Measurements from ENCODE around the gene RANBP3. TPM values are rescaled to one million over a fixed set of nuclear protein-coding genes. Genes with fewer than 3 reads are reported as not detected.

The RANBP3 gene
- total RNA-seq, 1 experiment from 2014 or later, result 55.2 TPM

GRCh38 chr19:5934774-5935472 lies 43.0 kb downstream of the RANBP3 start:
- DNase-seq (ENCODE audit: low spot score), result no peak
- in situ Hi-C loops (cut with HindIII; ENCODE audit: low sequenced_read_pairs), result loop anchor here (10.0 kb wide), 1 partner anchor 130 kb away; the partner anchor contains the start of gene NRTN

DNA sequence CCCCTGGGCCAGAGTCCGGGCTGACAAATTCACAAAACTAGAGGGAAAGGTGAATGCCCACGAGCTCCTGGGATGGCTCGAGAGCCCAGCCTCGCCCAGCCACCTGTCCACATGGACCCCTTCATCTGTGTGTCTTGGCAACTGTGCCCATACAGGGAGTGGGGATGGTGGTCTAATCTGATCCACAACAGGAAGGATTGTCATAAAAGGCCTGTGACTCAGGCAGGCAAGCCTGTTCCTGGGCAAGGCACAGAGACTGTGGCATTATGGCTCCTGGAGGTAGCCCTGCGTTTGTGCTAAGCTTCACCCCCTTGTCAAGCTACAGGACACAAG lies 43.9 kb downstream of the RANBP3 start:
- DNase-seq (ENCODE audit: low spot score), result no peak
- in situ Hi-C loops (cut with HindIII; ENCODE audit: low sequenced_read_pairs), result loop anchor here (10.0 kb wide), 1 partner anchor 129 kb away; the partner anchor contains the start of gene NRTN

GRCh38 chr19:5933391-5934068 lies 44.4 kb downstream of the RANBP3 start:
- no peak for DNase-seq (ENCODE audit: low spot score)
- in situ Hi-C loops (cut with HindIII; ENCODE audit: low sequenced_read_pairs), result loop anchor here (10.0 kb wide), 1 partner anchor 129 kb away; the partner anchor contains the start of gene NRTN

GRCh38 chr19:5932609-5933262 lies 45.2 kb downstream of the RANBP3 start:
- in situ Hi-C loops (cut with HindIII; ENCODE audit: low sequenced_read_pairs), result loop anchor here (10.0 kb wide), 1 partner anchor 128 kb away; the partner anchor contains the start of gene NRTN
- DNase-seq (ENCODE audit: low spot score), result peak; percentile 61

DNA sequence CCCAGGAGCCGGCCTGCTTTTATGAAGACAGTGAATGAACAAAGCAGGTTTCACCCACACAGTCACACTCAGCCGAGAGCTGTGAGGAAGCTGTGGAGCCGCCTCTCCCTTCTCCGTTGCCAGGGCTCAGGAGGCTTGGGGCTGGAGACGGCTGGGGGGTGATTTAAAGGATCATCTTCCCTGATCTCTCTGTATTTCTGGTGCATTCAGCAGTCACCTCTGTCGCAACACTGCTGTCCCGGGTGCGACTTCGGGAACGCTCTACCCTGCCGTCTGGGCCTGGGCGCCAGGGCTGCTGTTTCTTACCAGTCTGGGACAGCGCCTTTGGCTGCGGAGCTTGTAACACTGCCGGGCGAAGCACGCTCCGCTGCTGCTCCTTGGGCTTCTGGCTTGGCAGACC lies 45.8 kb downstream of the RANBP3 start:
- in situ Hi-C loops (cut with HindIII; ENCODE audit: low sequenced_read_pairs), result loop anchor here (10.0 kb wide), 1 partner anchor 127 kb away; the partner anchor contains the start of gene NRTN
- DNase-seq (ENCODE audit: low spot score), result no peak

DNA sequence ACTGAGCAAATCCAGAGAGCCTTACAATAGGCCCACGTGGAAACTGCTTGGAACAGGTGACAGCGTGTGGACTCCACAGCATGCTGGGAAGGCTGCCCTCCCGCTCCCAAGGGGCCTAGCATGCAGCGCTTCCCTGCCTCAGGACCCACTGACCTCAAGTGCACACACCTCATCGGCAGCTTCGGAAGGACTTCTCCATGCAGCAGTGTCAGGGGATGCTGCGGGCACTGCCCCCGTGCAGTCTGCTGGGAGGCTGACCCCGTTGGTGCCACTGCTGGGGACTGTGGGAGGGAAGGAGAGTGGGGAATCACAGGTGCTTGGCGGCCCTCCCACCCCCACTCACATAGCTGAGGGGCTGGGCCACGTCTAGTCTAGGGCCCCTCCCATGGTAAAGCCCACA lies 46.7 kb downstream of the RANBP3 start:
- no peak for DNase-seq (ENCODE audit: low spot score)
- in situ Hi-C loops (cut with HindIII; ENCODE audit: low sequenced_read_pairs), result loop anchor here (10.0 kb wide), 1 partner anchor 126 kb away; the partner anchor contains the start of gene NRTN

DNA sequence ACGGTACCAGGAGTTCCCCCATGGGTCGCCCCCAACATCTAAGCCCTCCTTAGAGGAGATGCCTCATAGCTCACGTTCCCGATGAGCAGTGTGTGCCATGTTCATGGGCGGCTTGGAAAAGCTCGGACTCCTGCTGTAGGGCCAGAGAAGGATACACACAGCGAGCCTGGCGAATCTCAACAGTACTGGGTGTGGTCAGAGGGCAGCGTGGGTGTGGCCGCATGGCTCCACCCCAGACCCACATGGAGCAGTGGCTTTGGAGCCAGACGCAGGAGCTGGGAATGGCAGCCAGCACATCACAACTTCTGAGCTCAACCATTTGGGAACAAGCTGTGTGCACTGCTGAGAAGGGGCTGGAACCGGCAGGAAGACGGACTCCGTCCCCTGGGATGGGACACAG lies 48.3 kb downstream of the RANBP3 start:
- in situ Hi-C loops (cut with HindIII; ENCODE audit: low sequenced_read_pairs), result loop anchor here (10.0 kb wide), 1 partner anchor 125 kb away; the partner anchor contains the start of gene NRTN
- no peak for DNase-seq (ENCODE audit: low spot score)

GRCh38 chr19:5929179-5929578 lies 48.8 kb downstream of the RANBP3 start:
- in situ Hi-C loops (cut with HindIII; ENCODE audit: low sequenced_read_pairs), result no loop called here

DNA sequence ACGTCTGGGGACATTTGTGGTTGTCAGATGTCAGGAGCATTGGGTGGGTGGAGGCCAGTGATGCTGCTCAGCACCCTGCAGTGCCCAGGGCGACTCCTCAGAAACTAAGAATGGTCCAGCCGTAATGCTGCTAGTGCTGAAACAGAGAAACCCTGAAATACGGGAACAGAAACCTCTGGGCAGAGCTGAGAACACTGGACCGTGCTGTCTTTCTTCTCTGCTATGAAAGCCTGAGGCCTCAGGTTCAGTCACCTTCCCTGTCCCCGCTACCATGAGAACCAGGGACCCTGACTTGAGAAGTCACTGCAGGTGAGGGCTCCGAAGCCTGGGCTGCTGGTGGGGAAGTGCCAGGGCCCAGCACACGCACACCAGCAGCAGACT lies 50.5 kb downstream of the RANBP3 start:
- in situ Hi-C loops (cut with HindIII; ENCODE audit: low sequenced_read_pairs), result no loop called here
- DNase-seq (ENCODE audit: low spot score), result no peak

More at GRCh38 chr19:5929179-5929578, 48.8 kb downstream of the RANBP3 start:
- no peak for DNase-seq (ENCODE audit: low spot score)

DNA sequence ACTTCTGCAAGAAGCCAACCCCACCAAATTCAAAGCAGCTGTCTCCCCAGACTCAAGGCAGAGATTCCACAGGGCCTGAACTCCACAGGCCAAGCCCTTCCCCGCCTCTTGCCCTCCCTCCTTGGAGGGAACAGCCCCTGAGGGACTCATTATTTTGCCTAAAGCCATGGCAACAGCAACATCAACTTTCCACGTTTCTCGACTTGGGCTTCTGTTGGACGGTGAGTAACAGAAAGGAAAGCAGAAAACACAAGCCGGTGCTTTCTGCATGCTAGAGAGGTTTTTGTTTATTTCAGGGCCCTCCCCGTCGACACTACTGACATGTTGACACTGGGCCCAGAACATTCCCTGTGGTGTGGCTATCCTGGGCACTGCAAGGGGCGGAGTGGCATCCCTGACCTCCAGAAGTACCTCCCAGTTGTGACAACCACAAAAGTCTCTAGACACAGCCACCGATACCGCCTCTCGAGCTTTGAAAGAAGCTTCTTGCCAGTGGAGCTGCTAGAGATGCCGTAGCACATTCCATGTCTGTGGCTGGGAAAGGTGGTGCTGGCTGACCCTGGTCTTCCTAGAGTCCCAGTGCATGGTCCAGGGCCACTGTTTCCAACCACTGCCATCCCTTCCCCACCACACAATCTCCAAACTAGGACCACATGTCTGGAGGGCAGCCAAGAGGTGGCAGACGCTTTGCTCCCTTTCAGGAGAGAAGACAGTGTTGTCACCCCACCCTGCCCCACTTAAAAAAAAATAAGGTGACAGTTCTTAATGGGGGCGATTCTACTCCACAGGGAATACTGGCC lies 51.1 kb downstream of the RANBP3 start:
- in situ Hi-C loops (cut with HindIII; ENCODE audit: low sequenced_read_pairs), result no loop called here

DNA sequence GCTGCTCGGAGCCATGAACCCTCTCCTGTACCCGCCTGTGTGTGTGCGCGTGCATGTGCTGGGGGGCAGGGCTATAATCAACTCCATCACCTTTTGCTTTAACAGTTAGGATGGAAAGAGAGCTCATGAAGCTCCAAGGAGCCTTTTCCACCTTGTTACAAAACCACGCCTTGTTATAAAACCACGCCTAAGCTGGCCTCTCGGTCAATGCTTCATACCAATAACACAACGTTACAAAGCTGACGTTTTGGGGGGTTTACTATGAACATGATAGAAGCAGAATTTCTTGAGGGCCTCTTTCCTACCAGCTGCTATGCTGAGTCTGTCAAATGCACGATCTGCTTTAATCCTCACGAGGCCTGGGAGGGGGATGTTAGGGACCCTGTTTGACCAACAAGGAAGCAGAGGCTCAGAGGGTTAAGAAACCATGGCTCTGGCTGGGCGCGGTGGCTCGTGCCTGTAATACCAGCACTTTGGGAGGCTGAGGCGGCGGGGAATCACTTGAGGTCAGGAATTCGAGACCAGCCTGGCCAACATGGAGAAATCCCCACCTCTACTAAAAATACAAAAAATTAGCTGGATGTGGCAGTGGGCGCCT lies 52.0 kb downstream of the RANBP3 start:
- no peak for DNase-seq (ENCODE audit: low spot score)
- in situ Hi-C loops (cut with HindIII; ENCODE audit: low sequenced_read_pairs), result no loop called here

More for the DNA sequence above, 51.1 kb downstream of the RANBP3 start:
- peak; percentile 24 for DNase-seq (ENCODE audit: low spot score)

GRCh38 chr19:5923356-5923755 lies 54.6 kb downstream of the RANBP3 start:
- in situ Hi-C loops (cut with HindIII; ENCODE audit: low sequenced_read_pairs), result no loop called here
- no peak for DNase-seq (ENCODE audit: low spot score)

DNA sequence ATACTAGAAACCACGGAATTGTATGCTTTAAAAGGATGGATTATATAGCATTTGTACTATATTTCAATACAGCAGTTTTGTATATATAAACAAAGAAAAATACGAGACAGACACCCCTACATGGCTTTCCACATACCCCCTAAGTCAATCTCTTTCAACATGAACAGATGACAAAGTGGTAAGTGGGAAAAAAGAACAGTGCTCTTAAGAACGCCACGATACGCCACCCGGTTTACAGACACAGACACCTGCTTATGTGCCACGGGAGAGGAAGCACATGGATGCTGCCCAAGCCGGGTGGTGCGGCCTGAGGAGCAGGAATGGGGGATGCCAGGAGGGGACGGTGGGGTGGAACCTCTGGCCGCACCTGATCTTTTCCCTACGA lies 55.8 kb downstream of the RANBP3 start:
- no peak for DNase-seq (ENCODE audit: low spot score)
- in situ Hi-C loops (cut with HindIII; ENCODE audit: low sequenced_read_pairs), result no loop called here

DNA sequence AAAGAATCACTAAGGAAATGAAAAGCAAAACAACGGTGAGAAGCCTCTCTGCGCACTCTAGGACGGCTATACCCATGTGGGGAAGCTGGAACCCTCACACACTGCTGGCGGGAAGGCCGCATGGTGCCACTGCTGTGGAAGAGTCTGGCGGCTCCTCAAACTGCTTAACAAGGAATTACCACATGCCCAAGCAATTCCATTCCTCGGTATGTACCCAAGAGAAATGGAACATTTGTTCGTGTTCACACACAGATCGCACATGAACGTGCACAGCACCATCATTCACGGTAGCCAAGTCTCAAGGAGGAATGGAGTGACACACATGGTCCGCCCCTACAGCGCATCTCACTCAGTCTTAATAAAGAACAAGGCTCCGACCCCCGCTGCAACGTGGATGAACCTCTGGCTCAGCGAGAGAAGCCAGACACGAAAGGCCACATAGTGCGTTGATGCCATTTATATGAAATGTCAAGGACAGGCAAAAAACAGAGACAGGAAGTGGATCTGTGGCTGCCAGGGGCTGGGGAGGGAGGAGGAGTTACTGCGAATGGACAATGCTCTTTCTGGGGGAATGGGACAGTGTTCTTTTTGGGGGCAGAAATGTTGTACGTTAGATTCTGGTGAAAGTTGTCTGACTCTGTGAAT lies 56.3 kb downstream of the RANBP3 start:
- no peak for DNase-seq (ENCODE audit: low spot score)
- in situ Hi-C loops (cut with HindIII; ENCODE audit: low sequenced_read_pairs), result no loop called here

GRCh38 chr19:5918463-5919079 lies 59.4 kb downstream of the RANBP3 start:
- in situ Hi-C loops (cut with HindIII; ENCODE audit: low sequenced_read_pairs), result no loop called here
- DNase-seq (ENCODE audit: low spot score), result no peak

GRCh38 chr19:5917431-5918107 lies 60.4 kb downstream of the RANBP3 start:
- no peak for DNase-seq (ENCODE audit: low spot score)
- in situ Hi-C loops (cut with HindIII; ENCODE audit: low sequenced_read_pairs), result no loop called here

DNA sequence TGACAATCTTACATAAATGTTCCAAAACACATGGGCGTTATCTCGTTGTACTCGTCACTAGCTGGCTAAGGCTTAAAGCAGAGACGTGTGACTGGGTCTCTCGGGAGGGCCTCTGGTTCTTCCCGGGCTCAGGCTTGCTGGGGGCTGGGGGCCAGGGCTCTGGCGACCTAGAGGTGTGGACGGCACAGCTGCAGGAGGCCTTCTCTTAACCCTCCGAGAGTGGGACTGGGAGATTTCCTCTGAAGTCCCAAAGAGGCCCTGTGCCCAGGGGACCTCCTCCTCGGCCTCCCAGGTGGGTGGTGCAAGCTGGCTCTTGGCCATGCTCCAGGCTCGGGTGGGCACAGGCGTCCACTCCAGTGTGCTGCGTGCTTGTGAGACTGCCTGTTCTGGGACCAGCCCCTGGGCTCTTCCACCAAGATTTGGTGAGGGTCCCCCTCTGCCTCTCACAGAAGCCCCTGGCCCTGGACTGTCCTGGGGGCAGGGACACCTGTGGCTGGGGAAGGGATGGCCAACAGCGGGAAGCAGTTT lies 61.7 kb downstream of the RANBP3 start:
- in situ Hi-C loops (cut with HindIII; ENCODE audit: low sequenced_read_pairs), result no loop called here
- no peak for DNase-seq (ENCODE audit: low spot score)
